KMS-11 (cell line): ENCODE results near the gene DGAT2.
A peak's percentile ranks its signal among the peaks of the same experiment; 100 is the strongest.

ENCODE experiments used
- H2AFZ ChIP-seq: fragments of 200-600 bp; sonication (generic); 2 replicates; pipeline ENCODE4 v1.6.1; 2016; ENCODE audit warnings: antibody characterized with exemption, mixed run types, low read depth
- H3K27ac ChIP-seq: fragments of 200-600 bp; sonication (generic); 2 replicates; pipeline ENCODE4 v1.6.1; 2016; ENCODE audit warnings: mild to moderate bottlenecking, mixed run types
- H3K27me3 ChIP-seq: fragments of 200-600 bp; sonication (generic); 2 replicates; pipeline ENCODE4 v1.6.1; 2017; ENCODE audit warnings: mild to moderate bottlenecking, low read depth, mixed run types, moderate library complexity; ENCODE audit not compliant: insufficient read depth
- H3K36me3 ChIP-seq: fragments of 200-600 bp; sonication (generic); 2 replicates; pipeline ENCODE4 v1.6.1; 2017; ENCODE audit warnings: mild to moderate bottlenecking, mixed run types; ENCODE audit not compliant: insufficient read depth
- H3K4me1 ChIP-seq: fragments of 200-600 bp; sonication (generic); 2 replicates; pipeline ENCODE4 v1.6.1; 2016; ENCODE audit warnings: mild to moderate bottlenecking, low read depth, mixed run types; ENCODE audit not compliant: poor library complexity, severe bottlenecking
- H3K4me2 ChIP-seq: fragments of 200-600 bp; sonication (generic); 2 replicates; pipeline ENCODE4 v1.7.0; 2016; ENCODE audit warnings: mild to moderate bottlenecking, mixed run types
- H3K4me3 ChIP-seq: fragments of 200-600 bp; sonication (generic); IDR thresholded peaks from 2 replicates; pipeline ENCODE4 v1.6.1; 2017; ENCODE audit warnings: low read depth, low read length, mixed read lengths; ENCODE audit not compliant: insufficient read depth
- H3K79me2 ChIP-seq: fragments of 200-600 bp; sonication (generic); 2 replicates; pipeline ENCODE4 v1.6.1; 2016; ENCODE audit warnings: low read depth, mixed run types; ENCODE audit not compliant: insufficient read depth
- H3K9ac ChIP-seq: fragments of 200-600 bp; sonication (generic); 2 replicates; pipeline ENCODE4 v1.6.1; 2016; ENCODE audit warnings: mild to moderate bottlenecking, mixed run types
- H4K20me1 ChIP-seq: fragments of 200-600 bp; sonication (generic); 2 replicates; pipeline ENCODE4 v1.6.1; 2016; ENCODE audit warnings: mild to moderate bottlenecking, mixed run types; ENCODE audit not compliant: insufficient read depth
- CTCF ChIP-seq: fragments of 200-600 bp; sonication (generic); conservative IDR thresholded peaks from 2 replicates; pipeline ENCODE4 v1.6.1; 2017; ENCODE audit warnings: low read depth, mild to moderate bottlenecking, antibody characterized with exemption, low read length, moderate library complexity, mixed read lengths

DGAT2 gene

GRCh38 chr11:75722669-75723042 is 45.9 kb upstream of the DGAT2 start:
- Histone ChIP-seq H3K27ac (no peak overlapping the region), H3K36me3 (no peaks in the 10 kb centered on the region), H4K20me1 (no peaks in the 10 kb centered on the region), H3K9ac (no peak overlapping the region), H3K4me2 (no peak overlapping the region), H3K79me2 (no peaks in the 10 kb centered on the region), H2AFZ (peak overlapping the region; percentile 48), H3K4me1 (peaks cover 14% of the 10 kb centered on the region), H3K4me3 (no peak overlapping the region), H3K27me3 (no peaks in the 10 kb centered on the region)
- TF ChIP-seq CTCF = no peak

- H3K27me3 ChIP-seq = no peaks in the 10 kb centered on the region
- no peak overlapping the region for H3K9ac ChIP-seq
- no peak overlapping the region for H3K4me2 ChIP-seq
- no peak overlapping the region for H3K4me3 ChIP-seq
- H3K4me1 ChIP-seq = peaks cover 3% of the 10 kb centered on the region
- no peak overlapping the region for H3K27ac ChIP-seq
- no peaks in the 10 kb centered on the region for H3K79me2 ChIP-seq
- no peaks in the 10 kb centered on the region for H3K36me3 ChIP-seq
- no peak for TF ChIP-seq CTCF
- H2AFZ ChIP-seq = no peak overlapping the region
- H4K20me1 ChIP-seq = no peaks in the 10 kb centered on the region
Observed at GRCh38 chr11:75725547-75726320, 42.8 kb upstream of the DGAT2 start.

- no peak overlapping the region for H3K4me3 ChIP-seq
- no peaks in the 10 kb centered on the region for H3K79me2 ChIP-seq
- TF ChIP-seq CTCF = no peak
- no peaks in the 10 kb centered on the region for H4K20me1 ChIP-seq
- no peak overlapping the region for H3K27ac ChIP-seq
- no peak overlapping the region for H3K4me2 ChIP-seq
- no peak overlapping the region for H3K9ac ChIP-seq
- H3K27me3 ChIP-seq = no peaks in the 10 kb centered on the region
- H2AFZ ChIP-seq = no peak overlapping the region
- no peaks in the 10 kb centered on the region for H3K36me3 ChIP-seq
- no peaks in the 10 kb centered on the region for H3K4me1 ChIP-seq
Observed at GRCh38 chr11:75728992-75729391, 39.6 kb upstream of the DGAT2 start.

GRCh38 chr11:75731095-75731494 is 37.5 kb upstream of the DGAT2 start:
- Histone ChIP-seq H2AFZ (no peak overlapping the region), H3K36me3 (no peaks in the 10 kb centered on the region), H3K79me2 (no peaks in the 10 kb centered on the region), H3K27me3 (no peaks in the 10 kb centered on the region), H3K4me3 (no peak overlapping the region), H3K4me2 (no peak overlapping the region), H3K4me1 (no peaks in the 10 kb centered on the region), H4K20me1 (no peaks in the 10 kb centered on the region), H3K27ac (no peak overlapping the region), H3K9ac (no peak overlapping the region)
- no peak for TF ChIP-seq CTCF
